Measurements from ENCODE around the gene PELI3.

Gene PELI3

DNA sequence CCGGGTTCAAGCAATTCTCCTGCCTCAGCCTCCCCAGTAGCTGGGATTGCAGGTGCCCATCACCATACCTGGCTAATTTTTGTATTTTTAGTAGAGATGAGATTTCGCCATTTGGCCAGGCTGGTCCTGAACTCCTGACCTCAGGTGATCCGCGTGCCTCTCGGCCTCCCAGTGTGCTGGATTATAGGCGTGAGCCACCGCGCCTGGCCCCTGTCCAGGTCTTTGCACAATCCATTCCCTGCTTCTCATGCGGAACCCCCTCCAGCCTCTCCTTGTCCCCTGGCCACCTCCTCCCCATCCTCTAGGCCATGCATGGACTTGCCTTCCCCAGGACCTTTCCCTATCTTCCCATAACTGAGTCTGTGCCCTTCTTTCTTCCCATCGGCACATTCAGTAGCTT lies 22.3 kb downstream of the PELI3 start:
- Histone ChIP-seq H3K27me3 (ENCODE audit: insufficient read depth, low read length) (no peaks in the 10 kb centered on the region), H3K27ac (ENCODE audit: low read depth, low read length, poor library complexity, severe bottlenecking) (no peak overlapping the region), H3K4me2 (ENCODE audit: low read length) (no peak overlapping the region), H2AFZ (ENCODE audit: low read length) (no peak overlapping the region), H3K9me3 (ENCODE audit: low read length) (no peaks in the 10 kb centered on the region), H3K9me2 (ENCODE audit: low read depth, low read length) (no peaks in the 10 kb centered on the region), H3K4me1 (ENCODE audit: insufficient read depth, low read length, severe bottlenecking) (no peaks in the 10 kb centered on the region), H3K9ac (ENCODE audit: low read length) (no peak overlapping the region), H4K20me1 (ENCODE audit: insufficient read depth, low read length) (no peaks in the 10 kb centered on the region), H3K4me3 (ENCODE audit: low read depth, low read length, poor library complexity, severe bottlenecking) (no peak overlapping the region), H3F3A (ENCODE audit: insufficient read depth, low read length) (no peaks in the 10 kb centered on the region), H3K79me2 (ENCODE audit: insufficient read depth, low read length) (no peaks in the 10 kb centered on the region), H3K36me3 (ENCODE audit: insufficient read depth, low read length) (peaks cover 64% of the 10 kb centered on the region)
- TF ChIP-seq EZH2 (IDR thresholded peaks at IDR 0.05; ENCODE audit: borderline replicate concordance, low read length) (no peak), CTCF (IDR thresholded peaks at IDR 0.05; ENCODE audit: low read length) (no peak)

DNA sequence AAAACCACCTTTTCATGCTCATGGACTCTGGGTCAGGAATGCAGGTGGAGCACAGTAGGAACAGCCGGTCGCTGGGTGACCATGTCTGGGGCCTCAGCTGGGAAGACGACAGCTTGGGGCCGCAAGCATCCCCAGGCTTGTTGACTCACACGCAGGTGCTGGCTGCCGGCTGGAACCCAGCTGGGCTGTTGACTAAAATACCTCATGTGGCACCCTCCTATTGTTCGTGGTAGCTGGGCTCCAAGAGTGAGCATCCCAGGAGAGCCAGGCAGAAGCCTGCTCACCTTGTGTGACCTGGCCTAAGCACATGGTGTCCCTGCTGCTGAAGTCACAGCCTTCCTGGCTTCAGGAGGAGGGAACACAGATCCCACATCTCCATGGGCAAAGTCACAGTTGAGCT lies 22.9 kb downstream of the PELI3 start:
- no peaks in the 10 kb centered on the region for H3K9me2 ChIP-seq (ENCODE audit: low read depth, low read length)
- H4K20me1 ChIP-seq (ENCODE audit: insufficient read depth, low read length): no peaks in the 10 kb centered on the region
- H3F3A ChIP-seq (ENCODE audit: insufficient read depth, low read length): no peaks in the 10 kb centered on the region
- H3K4me2 ChIP-seq (ENCODE audit: low read length): no peak overlapping the region
- H3K27me3 ChIP-seq (ENCODE audit: insufficient read depth, low read length): no peaks in the 10 kb centered on the region
- H3K36me3 ChIP-seq (ENCODE audit: insufficient read depth, low read length): peaks cover 69% of the 10 kb centered on the region
- H3K4me3 ChIP-seq (ENCODE audit: low read depth, low read length, poor library complexity, severe bottlenecking): no peak overlapping the region
- no peaks in the 10 kb centered on the region for H3K79me2 ChIP-seq (ENCODE audit: insufficient read depth, low read length)
- H2AFZ ChIP-seq (ENCODE audit: low read length): no peak overlapping the region
- H3K9me3 ChIP-seq (ENCODE audit: low read length): no peaks in the 10 kb centered on the region
- no peak overlapping the region for H3K9ac ChIP-seq (ENCODE audit: low read length)
- TF ChIP-seq EZH2 (IDR thresholded peaks at IDR 0.05; ENCODE audit: borderline replicate concordance, low read length) (no peak), CTCF (IDR thresholded peaks at IDR 0.05; ENCODE audit: low read length) (no peak)
- no peak overlapping the region for H3K27ac ChIP-seq (ENCODE audit: low read depth, low read length, poor library complexity, severe bottlenecking)
- H3K4me1 ChIP-seq (ENCODE audit: insufficient read depth, low read length, severe bottlenecking): no peaks in the 10 kb centered on the region

DNA sequence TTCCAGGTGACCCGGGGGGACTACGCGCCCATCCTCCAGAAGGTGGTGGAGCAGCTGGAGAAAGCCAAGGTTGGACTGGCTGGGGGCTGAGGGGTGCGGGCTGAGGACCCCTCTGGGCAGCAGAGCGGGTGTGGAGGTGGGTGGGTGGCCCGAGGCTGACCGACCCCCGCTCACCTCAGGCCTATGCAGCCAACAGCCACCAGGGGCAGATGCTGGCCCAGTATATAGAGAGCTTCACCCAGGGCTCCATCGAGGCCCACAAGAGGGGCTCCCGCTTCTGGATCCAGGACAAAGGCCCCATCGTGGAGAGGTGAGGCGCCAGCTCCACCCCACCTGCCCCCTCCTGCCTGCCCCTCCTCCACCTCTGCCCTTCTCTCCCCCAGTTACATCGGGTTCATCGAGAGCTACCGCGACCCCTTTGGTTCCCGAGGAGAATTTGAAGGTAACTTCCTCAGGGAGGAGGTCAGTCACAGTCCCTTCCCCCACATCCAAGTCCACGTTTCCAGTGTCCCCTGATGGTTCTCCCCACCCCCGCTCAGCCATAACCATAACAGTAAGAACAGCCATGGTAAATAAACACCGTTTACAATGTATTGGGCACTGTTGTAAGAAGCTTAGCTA lies 24.7 kb downstream of the PELI3 start:
- H3K9me3 ChIP-seq (ENCODE audit: low read length): no peaks in the 10 kb centered on the region
- no peaks in the 10 kb centered on the region for H3K9me2 ChIP-seq (ENCODE audit: low read depth, low read length)
- H3K4me1 ChIP-seq (ENCODE audit: insufficient read depth, low read length, severe bottlenecking): no peaks in the 10 kb centered on the region
- no peak overlapping the region for H3K4me3 ChIP-seq (ENCODE audit: low read depth, low read length, poor library complexity, severe bottlenecking)
- H3K9ac ChIP-seq (ENCODE audit: low read length): no peak overlapping the region
- H3F3A ChIP-seq (ENCODE audit: insufficient read depth, low read length): no peaks in the 10 kb centered on the region
- peaks cover 77% of the 10 kb centered on the region for H3K36me3 ChIP-seq (ENCODE audit: insufficient read depth, low read length)
- no peaks in the 10 kb centered on the region for H3K27me3 ChIP-seq (ENCODE audit: insufficient read depth, low read length)
- H3K27ac ChIP-seq (ENCODE audit: low read depth, low read length, poor library complexity, severe bottlenecking): no peak overlapping the region
- no peak overlapping the region for H2AFZ ChIP-seq (ENCODE audit: low read length)
- no peaks in the 10 kb centered on the region for H3K79me2 ChIP-seq (ENCODE audit: insufficient read depth, low read length)
- H4K20me1 ChIP-seq (ENCODE audit: insufficient read depth, low read length): no peaks in the 10 kb centered on the region
- TF ChIP-seq EZH2 (IDR thresholded peaks at IDR 0.05; ENCODE audit: borderline replicate concordance, low read length): no peak
- TF ChIP-seq CTCF (IDR thresholded peaks at IDR 0.05; ENCODE audit: low read length): peak; percentile 42
- no peak overlapping the region for H3K4me2 ChIP-seq (ENCODE audit: low read length)

Data from OCI-LY1 (cell line).